OCI-LY7 (cell line): Measurements from ENCODE around the gene LRP10.

Source experiments
- CTCF ChIP-seq: fragments of 200-600 bp; sonication (generic); conservative IDR thresholded peaks from 2 replicates; pipeline ENCODE4 v1.5.1; 2014; ENCODE audit warnings: mild to moderate bottlenecking, antibody characterized with exemption, low read length, moderate library complexity, mixed read lengths
- EZH2phosphoT487 ChIP-seq: fragments of 200-600 bp; sonication (generic); IDR thresholded peaks from 2 replicates; pipeline ENCODE4 v1.6.1; 2018; ENCODE audit warnings: low read depth, borderline replicate concordance, mild to moderate bottlenecking, mixed run types, antibody characterized with exemption, low read length, moderate library complexity, mixed read lengths

- TF ChIP-seq CTCF, result no peak
- no peak for TF ChIP-seq EZH2phosphoT487
Measured at GRCh38 chr14:22844221-22845102, 27.1 kb upstream of the LRP10 start.
